Spleen (tissue), 11 donors: ENCODE measurements around the gene MKNK1. TPM values are rescaled to one million over a fixed set of nuclear protein-coding genes. Genes with fewer than 3 reads are reported as not detected.

ENCODE experiments used
- DNase-seq: peaks from one replicate; pipeline ENCODE4 v3.0.0-alpha.2; 2020
- H3K27ac ChIP-seq, 8 donors: fragments of 200-600 bp; sonication (generic) in 7 of 8; 1 replicate in 4 of 8; 2 replicates in 4 of 8; pipeline versions ENCODE4 v1.5.0 to v1.8.0; 2016 to 2021; ENCODE audit warnings: inconsistent platforms in 4 of 8, mild to moderate bottlenecking in 4 of 8, moderate library complexity in 1 of 8
- H3K27me3 ChIP-seq, 7 donors: fragments of 200-600 bp; sonication (generic) in 6 of 7; replicated peaks in 1 of 7; 1 replicate in 4 of 7; 2 replicates in 3 of 7; pipeline versions ENCODE4 v1.5.0 to v1.8.0; 2016 to 2021; ENCODE audit warnings: inconsistent platforms in 3 of 7, mild to moderate bottlenecking in 1 of 7
- H3K36me3 ChIP-seq, 6 donors: fragments of 200-600 bp; sonication (generic) in 5 of 6; 1 replicate in 4 of 6; 2 replicates in 2 of 6; pipeline versions ENCODE4 v1.5.0 to v1.8.0; 2016 to 2021; ENCODE audit warnings: inconsistent platforms in 2 of 6
- H3K4me1 ChIP-seq, 6 donors: fragments of 200-600 bp; sonication (generic) in 5 of 6; 1 replicate in 3 of 6; 2 replicates in 3 of 6; pipeline versions ENCODE4 v1.5.0 to v1.8.0; 2016 to 2021; ENCODE audit warnings: inconsistent platforms in 3 of 6
- H3K4me3 ChIP-seq, 8 donors: fragments of 200-600 bp; sonication (generic) in 7 of 8; 1 replicate in 4 of 8; 2 replicates in 4 of 8; pipeline versions ENCODE4 v1.5.0 to v1.8.0; 2016 to 2021; ENCODE audit warnings: inconsistent platforms in 4 of 8, mild to moderate bottlenecking in 4 of 8, moderate library complexity in 2 of 8
- H3K9me3 ChIP-seq, 8 donors: fragments of 200-600 bp; sonication (generic) in 7 of 8; 1 replicate in 4 of 8; 2 replicates in 4 of 8; pipeline versions ENCODE4 v1.5.0 to v1.8.0; 2016 to 2021; ENCODE audit warnings: inconsistent platforms in 4 of 8
- CTCF ChIP-seq, 11 experiments: fragments of 200-600 bp in 7 of 11; fragments of 450-650 bp in 4 of 11; sonication (generic) in 4 of 11; IDR thresholded peaks in 8 of 11; conservative IDR thresholded peaks in 3 of 11; 1 replicate in 7 of 11; 2 replicates in 4 of 11; pipeline versions ENCODE4 v1.4.0 to v1.8.0; 2016 to 2021; ENCODE audit warnings: antibody characterized with exemption in 11 of 11, inconsistent platforms in 4 of 11, mild to moderate bottlenecking in 1 of 11
- POLR2A ChIP-seq, 3 donors: fragments of 450-650 bp; IDR thresholded peaks; one replicate each; pipeline ENCODE4 v1.5.1; 2017; ENCODE audit warnings: antibody characterized with exemption in 3 of 3, mild to moderate bottlenecking in 1 of 3
- POLR2AphosphoS5 ChIP-seq, 3 donors: sonication (generic); formaldehyde crosslinking; IDR thresholded peaks; one replicate each; pipeline ENCODE4 v1.5.1; 2017; ENCODE audit warnings: antibody characterized with exemption in 3 of 3
- WGBS, 5 donors: extraction: QIAGEN DNeasy Blood & Tissue Kit in 3 of 5; methylation state at CpG; one replicate each; pipeline versions ENCODE4 v1.1.5 to v1.1.7; 2013 to 2018; 5-methylcytosine and 5-hydroxymethylcytosine counted together
- intact Hi-C: fragments of 100-400 bp; cut with DNase I; formaldehyde crosslinking; loops from one replicate; pipeline ENCODE4 v1.15.0; 2023; ENCODE audit warnings: low total_unique reads
- polyA plus RNA-seq, 3 donors: library from polyadenylated mRNA; stranded (reverse); fragments of 200-250 nt; gene quantifications; one replicate each; pipeline ENCODE4 v1.2.1, GENCODE V29; 2013
- total RNA-seq, 7 donors: library from RNA; depleted of rRNA in 3 of 7; stranded (reverse); fragments of >200 nt in 3 of 7; fragmentation: NEBNext Ultra II Directional in 4 of 7; extraction: Animal tissue kit (Norgen Biotek cat#: 25700) in 4 of 7; gene quantifications; one replicate each; pipeline versions ENCODE4 v1.1.0 to v1.2.1, GENCODE V29; 2016 to 2021
- donor health status: healthy with polysubstance abuse.
- donor health status: DM: no; HTN: no; CAD: no; lungs with moderate emphysema.
- donor health status: DM: no; HTN: no; CAD: no.
- donor health status: Bipolar disorder and iron deficiency.
- donor health status: healthy.
- donor health status: DM: no; HTN: no; CAD: no.
- donor health status: DM: yes; HTN: yes; CAD: no.

The MKNK1 gene
- total and polyA plus RNA-seq, 10 donors: 19.2 to 169 (median 91.1) TPM

DNA sequence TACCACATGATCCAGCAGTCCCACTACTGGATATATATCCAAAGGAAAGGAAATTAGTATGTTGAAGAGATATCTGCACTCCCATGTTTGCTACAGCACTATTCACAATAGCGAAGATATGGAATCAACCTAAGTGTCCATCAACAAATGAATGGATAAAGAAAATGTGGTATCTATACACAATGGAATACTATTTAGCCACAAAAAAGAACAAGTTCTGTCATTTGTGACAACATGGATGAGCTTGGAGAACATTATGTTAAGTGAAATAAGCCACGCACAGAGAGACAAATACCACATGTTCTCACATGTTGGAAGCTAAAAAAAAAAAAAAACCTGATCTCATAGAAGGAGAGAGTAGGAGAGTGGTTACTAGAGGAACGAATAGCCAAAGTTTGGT, 46.4 kb upstream of the MKNK1 start:
- intact Hi-C loops: no loop called here
- no peak for DNase-seq
- Histone ChIP-seq H3K36me3 (peaks cover 3 to 97% (median 44%) of the 10 kb centered on the region in 6 donors), H3K4me3 (no peak overlapping the region), H3K27me3 (no peaks in the 10 kb centered on the region), H3K9me3 (peaks cover 0 to 35% (median 18%) of the 10 kb centered on the region in 8 donors), H3K4me1 (no peaks in the 10 kb centered on the region), H3K27ac (no peak overlapping the region)
- 63 to 99% (median 96%) methylated on average over 3 of the region's 3 CpGs for WGBS, 5 donors
- no peak for TF ChIP-seq POLR2A (IDR thresholded peaks at IDR 0.05)
- no peak for TF ChIP-seq POLR2AphosphoS5 (IDR thresholded peaks at IDR 0.05)
- TF ChIP-seq CTCF (IDR thresholded peaks at IDR 0.05 in 8 of 11, conservative IDR thresholded peaks at IDR 0.05 in 3 of 11): no peak

DNA sequence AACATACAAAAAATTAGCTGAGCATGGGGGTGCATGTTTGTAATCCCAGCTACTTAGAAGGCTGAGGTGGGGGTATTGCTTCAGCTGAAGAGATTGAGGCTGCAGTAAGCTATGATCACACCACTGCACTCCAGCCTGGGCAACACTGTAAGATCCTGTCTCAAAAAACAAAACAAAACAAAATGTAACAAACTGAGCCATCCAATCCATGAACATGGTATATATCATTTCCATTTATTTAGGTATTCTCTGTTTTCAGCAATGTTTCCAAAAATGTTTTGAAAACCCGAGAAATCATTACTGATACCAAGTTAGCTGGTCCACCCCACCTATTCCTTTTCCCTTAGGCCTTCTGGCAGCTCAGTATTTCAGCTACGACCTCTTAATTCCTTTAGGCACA, 45.7 kb upstream of the MKNK1 start:
- H3K27ac ChIP-seq: no peak overlapping the region
- DNase-seq: no peak
- intact Hi-C loops: no loop called here
- no peak overlapping the region for H3K4me3 ChIP-seq
- H3K9me3 ChIP-seq: peaks cover 0 to 28% (median 16%) of the 10 kb centered on the region in 8 donors
- 95 to 96% (median 96%) methylated on average over 2 of the region's 2 CpGs for WGBS, 5 donors
- H3K4me1 ChIP-seq: no peaks in the 10 kb centered on the region
- no peaks in the 10 kb centered on the region for H3K27me3 ChIP-seq
- peaks cover 3 to 97% (median 37%) of the 10 kb centered on the region in 6 donors for H3K36me3 ChIP-seq
- TF ChIP-seq CTCF (IDR thresholded peaks at IDR 0.05 in 8 of 11, conservative IDR thresholded peaks at IDR 0.05 in 3 of 11): no peak
- no peak for TF ChIP-seq POLR2A (IDR thresholded peaks at IDR 0.05)
- TF ChIP-seq POLR2AphosphoS5 (IDR thresholded peaks at IDR 0.05): no peak

DNA sequence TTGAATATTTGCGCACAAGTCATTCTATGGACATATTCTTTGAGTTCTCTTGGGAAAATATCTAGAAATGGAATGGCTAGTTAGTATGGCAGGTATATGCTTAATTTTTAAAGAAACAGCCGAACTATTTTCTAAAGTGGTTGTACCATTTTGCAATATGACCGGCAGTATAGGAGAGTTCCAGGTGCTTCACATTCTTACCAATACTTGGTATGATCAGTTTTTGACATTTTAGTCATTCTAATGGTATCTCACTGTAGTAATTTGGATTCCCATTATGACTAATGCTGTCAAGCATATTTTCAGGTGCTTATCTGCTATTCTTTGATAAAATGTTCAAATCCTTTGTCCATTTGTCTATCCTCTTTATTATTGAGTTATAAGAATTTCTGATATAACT, 43.5 kb upstream of the MKNK1 start:
- 90 to 98% (median 97%) methylated on average over 3 of the region's 3 CpGs for WGBS, 5 donors
- no peak for DNase-seq
- no peak overlapping the region for H3K4me3 ChIP-seq
- no peaks in the 10 kb centered on the region for H3K27me3 ChIP-seq
- TF ChIP-seq CTCF (IDR thresholded peaks at IDR 0.05 in 8 of 11, conservative IDR thresholded peaks at IDR 0.05 in 3 of 11) (no peak), POLR2A (IDR thresholded peaks at IDR 0.05) (no peak), POLR2AphosphoS5 (IDR thresholded peaks at IDR 0.05) (no peak)
- H3K9me3 ChIP-seq: peaks cover 0 to 26% (median 15%) of the 10 kb centered on the region in 8 donors
- H3K27ac ChIP-seq: no peak overlapping the region
- H3K4me1 ChIP-seq: no peaks in the 10 kb centered on the region
- intact Hi-C loops: no loop called here
- peaks cover 3 to 88% (median 30%) of the 10 kb centered on the region in 6 donors for H3K36me3 ChIP-seq

DNA sequence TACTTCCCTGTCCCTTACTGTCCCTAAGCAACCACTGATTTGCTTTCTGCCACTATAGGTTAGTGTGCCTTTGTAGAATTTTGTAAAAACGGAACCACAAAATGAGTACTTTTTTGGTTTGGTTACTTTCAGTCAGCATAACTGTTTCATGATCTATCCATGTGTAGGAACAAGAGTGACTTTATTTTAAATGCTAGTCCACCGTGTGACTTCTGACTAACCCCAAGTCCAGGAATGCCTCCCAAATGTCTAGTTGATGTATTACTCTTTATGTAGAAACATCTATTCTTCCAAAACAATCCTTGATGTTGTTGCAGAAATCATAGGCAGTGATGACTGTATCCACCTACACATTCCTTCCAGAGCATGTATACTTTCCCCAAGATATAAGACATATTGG, 42.8 kb upstream of the MKNK1 start:
- no peaks in the 10 kb centered on the region for H3K27me3 ChIP-seq
- intact Hi-C loops: no loop called here
- no peak for DNase-seq
- no peak for TF ChIP-seq POLR2A (IDR thresholded peaks at IDR 0.05)
- no peak for TF ChIP-seq POLR2AphosphoS5 (IDR thresholded peaks at IDR 0.05)
- TF ChIP-seq CTCF (IDR thresholded peaks at IDR 0.05 in 8 of 11, conservative IDR thresholded peaks at IDR 0.05 in 3 of 11): no peak
- H3K4me1 ChIP-seq: no peaks in the 10 kb centered on the region
- no peak overlapping the region for H3K4me3 ChIP-seq
- H3K36me3 ChIP-seq: peaks cover 0 to 88% (median 23%) of the 10 kb centered on the region in 6 donors
- H3K9me3 ChIP-seq: peaks cover 0 to 26% (median 15%) of the 10 kb centered on the region in 8 donors
- 88 to 97% (median 94%) methylated on average over 2 of the region's 2 CpGs for WGBS, 5 donors
- H3K27ac ChIP-seq: no peak overlapping the region
